Vagina (tissue), 2 donors: ENCODE data around the gene GANC.

Source experiments
- POLR2A ChIP-seq, 2 donors: fragments of 450-650 bp; IDR thresholded peaks; one replicate each; pipeline ENCODE4 v1.6.1; 2017; ENCODE audit warnings: antibody characterized with exemption in 2 of 2, mild to moderate bottlenecking in 2 of 2, moderate library complexity in 2 of 2
- POLR2AphosphoS5 ChIP-seq, 2 donors: sonication (generic); formaldehyde crosslinking; IDR thresholded peaks; one replicate each; pipeline ENCODE4 v1.9.0; 2017; ENCODE audit warnings: antibody characterized with exemption in 2 of 2, mild to moderate bottlenecking in 2 of 2, low read depth in 1 of 2; ENCODE audit not compliant: insufficient read depth in 1 of 2
- TF ChIP-seq, protein P1 (sequence below), 3 experiments: fragments of 450-650 bp in 2 of 3; fragments of 200-600 bp in 1 of 3; sonication (generic) in 1 of 3; IDR thresholded peaks; one replicate each; pipeline ENCODE4 v1.5.1; 2017 to 2019; ENCODE audit warnings: antibody characterized with exemption in 3 of 3, mild to moderate bottlenecking in 2 of 3, moderate library complexity in 2 of 3

DNA sequence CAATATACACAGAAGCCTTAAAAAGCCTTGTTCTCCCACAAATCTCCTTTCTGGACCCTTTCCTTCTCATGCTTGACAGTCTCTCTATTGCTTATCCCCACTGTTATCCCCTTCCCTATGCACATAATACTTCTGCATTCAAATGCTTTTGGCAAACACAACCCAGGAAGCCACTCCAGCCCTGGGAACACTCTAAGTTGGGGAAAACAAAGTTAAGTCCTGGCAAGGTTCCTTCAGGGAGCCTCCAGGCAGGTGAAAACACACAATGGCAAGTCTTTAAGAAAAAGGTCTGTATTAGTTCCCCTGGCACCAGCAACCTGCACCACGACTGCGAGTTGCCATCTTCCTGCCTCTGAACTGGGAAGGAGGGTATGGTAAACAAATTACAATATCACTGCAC is 19.7 kb upstream of the GANC start:
- TF ChIP-seq POLR2A (IDR thresholded peaks at IDR 0.05) (no peak), POLR2AphosphoS5 (IDR thresholded peaks at IDR 0.05; ENCODE audit: insufficient read depth in 1 of 2, low read depth in 1 of 2) (no peak)
- TF ChIP-seq, protein P1, sequence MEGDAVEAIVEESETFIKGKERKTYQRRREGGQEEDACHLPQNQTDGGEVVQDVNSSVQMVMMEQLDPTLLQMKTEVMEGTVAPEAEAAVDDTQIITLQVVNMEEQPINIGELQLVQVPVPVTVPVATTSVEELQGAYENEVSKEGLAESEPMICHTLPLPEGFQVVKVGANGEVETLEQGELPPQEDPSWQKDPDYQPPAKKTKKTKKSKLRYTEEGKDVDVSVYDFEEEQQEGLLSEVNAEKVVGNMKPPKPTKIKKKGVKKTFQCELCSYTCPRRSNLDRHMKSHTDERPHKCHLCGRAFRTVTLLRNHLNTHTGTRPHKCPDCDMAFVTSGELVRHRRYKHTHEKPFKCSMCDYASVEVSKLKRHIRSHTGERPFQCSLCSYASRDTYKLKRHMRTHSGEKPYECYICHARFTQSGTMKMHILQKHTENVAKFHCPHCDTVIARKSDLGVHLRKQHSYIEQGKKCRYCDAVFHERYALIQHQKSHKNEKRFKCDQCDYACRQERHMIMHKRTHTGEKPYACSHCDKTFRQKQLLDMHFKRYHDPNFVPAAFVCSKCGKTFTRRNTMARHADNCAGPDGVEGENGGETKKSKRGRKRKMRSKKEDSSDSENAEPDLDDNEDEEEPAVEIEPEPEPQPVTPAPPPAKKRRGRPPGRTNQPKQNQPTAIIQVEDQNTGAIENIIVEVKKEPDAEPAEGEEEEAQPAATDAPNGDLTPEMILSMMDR (IDR thresholded peaks at IDR 0.05) = no peak
